Vagina (tissue), 2 donors: ENCODE data around the gene LRRC27.

Experiments
- POLR2A ChIP-seq, 2 donors: fragments of 450-650 bp; IDR thresholded peaks; one replicate each; pipeline ENCODE4 v1.6.1; 2017; ENCODE audit warnings: antibody characterized with exemption in 2 of 2, mild to moderate bottlenecking in 2 of 2, moderate library complexity in 2 of 2
- TF ChIP-seq, protein P1 (sequence below), 3 experiments: fragments of 450-650 bp in 2 of 3; fragments of 200-600 bp in 1 of 3; sonication (generic) in 1 of 3; IDR thresholded peaks; one replicate each; pipeline ENCODE4 v1.5.1; 2017 to 2019; ENCODE audit warnings: antibody characterized with exemption in 3 of 3, mild to moderate bottlenecking in 2 of 3, moderate library complexity in 2 of 3

DNA sequence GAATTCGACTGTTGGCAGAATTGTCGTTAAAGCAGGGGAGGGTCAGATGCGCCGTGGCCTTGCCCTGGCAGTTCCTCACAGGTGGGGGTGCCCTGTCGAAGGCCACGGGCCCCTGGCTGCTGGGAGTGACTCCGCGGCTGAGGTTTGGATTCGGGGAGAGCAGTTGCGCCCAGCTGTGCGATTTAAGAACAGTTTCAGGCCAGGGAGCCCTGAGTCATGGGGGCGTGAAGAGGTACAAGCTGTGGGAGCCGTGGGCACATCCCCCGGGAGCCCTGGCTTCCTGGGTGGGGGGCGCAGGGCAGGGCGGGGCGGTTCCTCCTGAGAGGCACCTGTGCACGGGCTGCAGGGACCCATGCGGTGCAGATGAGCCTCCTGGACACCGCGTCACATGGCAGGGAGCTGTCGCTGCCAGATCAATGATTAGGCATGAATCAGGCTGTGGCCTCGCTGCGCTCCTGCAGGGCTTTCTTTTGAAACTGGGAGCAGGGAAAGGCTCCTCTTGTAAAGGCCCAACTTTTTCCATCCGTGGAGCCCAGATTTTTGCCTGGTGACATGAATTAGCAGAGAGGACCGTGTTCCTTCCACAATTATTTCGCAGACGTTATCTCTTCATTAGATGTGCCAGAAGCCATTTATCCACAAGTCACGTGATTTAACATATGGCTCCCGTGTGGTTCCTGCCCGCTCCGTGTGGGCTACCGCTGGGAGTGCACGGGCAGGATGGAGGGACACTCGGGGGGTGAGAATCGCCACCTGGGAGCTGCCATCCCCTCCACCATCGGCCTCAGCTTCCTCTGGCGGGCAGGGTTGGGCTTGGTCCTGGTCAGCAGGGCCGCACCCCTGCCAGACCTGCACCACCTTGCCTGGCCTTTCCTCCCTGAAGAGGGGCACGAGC, 65.9 kb downstream of the LRRC27 start:
- TF ChIP-seq POLR2A (IDR thresholded peaks at IDR 0.05) = no peak
- TF ChIP-seq, protein P1, sequence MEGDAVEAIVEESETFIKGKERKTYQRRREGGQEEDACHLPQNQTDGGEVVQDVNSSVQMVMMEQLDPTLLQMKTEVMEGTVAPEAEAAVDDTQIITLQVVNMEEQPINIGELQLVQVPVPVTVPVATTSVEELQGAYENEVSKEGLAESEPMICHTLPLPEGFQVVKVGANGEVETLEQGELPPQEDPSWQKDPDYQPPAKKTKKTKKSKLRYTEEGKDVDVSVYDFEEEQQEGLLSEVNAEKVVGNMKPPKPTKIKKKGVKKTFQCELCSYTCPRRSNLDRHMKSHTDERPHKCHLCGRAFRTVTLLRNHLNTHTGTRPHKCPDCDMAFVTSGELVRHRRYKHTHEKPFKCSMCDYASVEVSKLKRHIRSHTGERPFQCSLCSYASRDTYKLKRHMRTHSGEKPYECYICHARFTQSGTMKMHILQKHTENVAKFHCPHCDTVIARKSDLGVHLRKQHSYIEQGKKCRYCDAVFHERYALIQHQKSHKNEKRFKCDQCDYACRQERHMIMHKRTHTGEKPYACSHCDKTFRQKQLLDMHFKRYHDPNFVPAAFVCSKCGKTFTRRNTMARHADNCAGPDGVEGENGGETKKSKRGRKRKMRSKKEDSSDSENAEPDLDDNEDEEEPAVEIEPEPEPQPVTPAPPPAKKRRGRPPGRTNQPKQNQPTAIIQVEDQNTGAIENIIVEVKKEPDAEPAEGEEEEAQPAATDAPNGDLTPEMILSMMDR (IDR thresholded peaks at IDR 0.05) = no peak
